IPS-11a (cell line): Measurements from ENCODE around the gene EXD1.

Experiments
- H3K4me3 ChIP-seq: one replicate; pipeline ENCODE4 v1.5.1; 2013; ENCODE audit warnings: low read depth, low read length, control low read depth

The EXD1 gene

DNA sequence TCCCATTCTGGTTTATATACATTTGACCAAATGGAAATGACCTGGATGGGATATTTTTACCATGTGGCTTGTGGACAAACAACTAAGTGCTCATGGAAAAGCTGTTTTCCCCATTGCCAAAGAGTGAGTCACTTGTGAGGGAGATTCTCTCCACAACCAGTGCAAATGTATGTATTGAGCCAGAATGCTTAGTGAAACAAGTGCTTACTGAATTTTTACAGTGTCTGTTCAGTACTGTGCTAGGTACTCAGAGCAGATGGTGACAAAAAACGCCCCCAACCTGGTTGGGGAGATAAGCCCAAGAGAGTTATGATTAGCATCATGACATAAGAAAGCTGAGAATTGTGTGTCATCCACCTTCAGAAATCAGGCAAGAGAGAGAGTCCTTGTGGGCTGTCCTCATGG lies 2.8 kb upstream of the EXD1 start:
- H3K4me3 ChIP-seq = no peak overlapping the region

DNA sequence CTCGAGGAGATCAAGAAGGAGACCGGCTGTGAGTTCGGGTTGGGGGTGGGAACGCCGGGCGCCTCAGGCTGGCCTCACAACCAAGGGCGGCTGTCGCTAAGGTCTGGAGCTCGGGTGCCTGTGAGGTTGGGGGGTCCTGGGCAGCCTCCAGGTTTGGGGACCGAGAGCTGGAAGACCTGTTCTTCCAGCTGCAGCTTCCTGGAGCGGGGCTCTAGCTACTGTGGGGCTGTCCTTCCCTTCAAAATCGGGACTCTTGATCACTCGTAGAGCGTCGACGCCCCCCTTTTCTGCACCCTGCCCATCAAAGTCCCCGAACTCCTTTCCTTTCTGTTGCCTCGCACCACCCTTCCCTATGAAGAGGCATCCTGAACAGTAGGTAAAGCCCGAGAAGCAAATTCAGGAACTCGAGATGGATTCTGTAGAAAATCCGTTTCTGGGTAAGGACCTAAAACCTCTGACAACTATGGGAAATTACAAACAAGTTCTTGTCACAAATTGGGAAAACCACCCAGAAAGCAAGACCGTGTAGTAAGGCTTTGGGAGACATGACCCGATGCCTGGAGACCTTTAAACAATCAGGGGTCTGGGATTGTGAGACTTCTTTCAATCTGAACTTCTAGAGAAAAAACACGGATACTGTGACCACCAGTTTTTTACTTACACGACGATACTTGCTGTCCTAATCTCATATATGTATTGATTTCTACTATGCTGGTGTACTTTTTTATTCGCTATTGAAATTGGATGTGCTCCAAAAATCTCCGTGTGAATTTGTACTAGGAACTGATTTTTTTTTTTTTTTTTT lies 1.1 kb upstream of the EXD1 start:
- peak overlapping the region; percentile 88 for H3K4me3 ChIP-seq

DNA sequence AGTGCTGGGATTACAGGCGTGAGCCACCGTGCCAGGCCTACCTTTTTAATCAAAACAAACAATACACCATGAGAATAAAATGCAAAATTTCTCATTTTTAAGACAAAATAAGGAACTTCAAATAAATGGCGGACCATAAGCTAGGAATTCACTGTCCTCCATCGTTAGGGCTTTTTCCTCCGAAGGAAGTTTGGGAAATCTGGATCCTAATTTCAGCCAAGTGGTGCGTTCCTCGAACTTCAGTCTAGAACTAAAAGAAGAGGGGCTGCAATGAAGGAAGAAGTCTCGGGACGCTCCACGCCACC lies 260 bp downstream of the EXD1 start:
- no peak overlapping the region for H3K4me3 ChIP-seq

DNA sequence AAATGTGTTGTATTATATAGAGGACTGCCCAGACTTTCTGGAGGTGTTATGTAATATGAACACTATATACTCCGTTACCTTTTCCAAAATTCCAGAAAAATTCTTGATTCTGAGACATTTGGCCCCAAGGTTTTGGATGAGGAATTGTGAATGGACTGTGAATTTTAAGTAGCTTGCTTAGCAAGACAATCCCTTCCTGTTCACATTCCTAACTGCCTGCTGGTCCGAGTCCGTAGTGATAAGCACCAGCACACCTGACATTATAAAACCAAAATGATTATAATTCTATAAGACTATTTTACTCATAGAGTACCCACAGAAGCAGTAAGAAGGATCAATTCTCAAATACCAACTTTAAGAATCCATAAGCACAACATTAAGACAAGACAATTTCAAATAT lies 11.2 kb downstream of the EXD1 start:
- H3K4me3 ChIP-seq = no peak overlapping the region

DNA sequence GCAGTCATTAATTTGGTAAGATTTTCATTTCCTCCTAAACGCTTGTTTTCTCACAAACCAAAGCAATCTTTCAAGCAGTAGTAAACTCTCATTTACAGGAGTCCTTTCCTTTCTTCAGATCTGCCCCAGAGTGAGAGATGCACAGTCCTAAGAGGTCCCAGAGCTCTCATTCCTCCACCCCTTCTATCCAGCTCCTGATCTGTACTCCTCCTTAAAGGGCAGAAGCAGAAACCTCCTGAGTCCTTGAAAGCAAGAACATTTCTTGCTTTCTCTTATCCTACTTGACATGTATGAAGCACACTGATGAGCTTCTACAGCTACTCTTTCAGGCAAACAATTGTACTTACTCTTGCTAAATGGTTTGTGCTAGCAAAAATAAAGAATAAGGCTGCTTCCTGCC lies 11.7 kb downstream of the EXD1 start:
- no peak overlapping the region for H3K4me3 ChIP-seq

DNA sequence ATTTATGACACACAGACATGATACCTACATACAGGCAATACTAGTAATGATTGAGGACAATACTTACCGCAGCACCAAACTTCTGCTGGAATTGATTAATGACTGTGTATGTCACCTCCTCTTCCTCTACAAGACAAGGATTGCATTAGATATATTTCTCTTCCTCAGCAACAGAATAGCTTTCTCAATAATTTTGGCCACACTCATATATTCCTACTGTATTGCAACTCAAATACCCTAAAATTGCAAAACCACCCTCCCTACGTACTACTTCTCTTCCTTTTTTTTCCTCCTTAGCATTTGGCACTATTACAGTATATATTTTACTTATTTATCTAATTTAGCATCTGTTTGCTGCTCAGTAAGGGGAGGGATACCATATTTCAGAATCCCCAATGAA lies 14.8 kb downstream of the EXD1 start:
- H3K4me3 ChIP-seq = no peak overlapping the region

DNA sequence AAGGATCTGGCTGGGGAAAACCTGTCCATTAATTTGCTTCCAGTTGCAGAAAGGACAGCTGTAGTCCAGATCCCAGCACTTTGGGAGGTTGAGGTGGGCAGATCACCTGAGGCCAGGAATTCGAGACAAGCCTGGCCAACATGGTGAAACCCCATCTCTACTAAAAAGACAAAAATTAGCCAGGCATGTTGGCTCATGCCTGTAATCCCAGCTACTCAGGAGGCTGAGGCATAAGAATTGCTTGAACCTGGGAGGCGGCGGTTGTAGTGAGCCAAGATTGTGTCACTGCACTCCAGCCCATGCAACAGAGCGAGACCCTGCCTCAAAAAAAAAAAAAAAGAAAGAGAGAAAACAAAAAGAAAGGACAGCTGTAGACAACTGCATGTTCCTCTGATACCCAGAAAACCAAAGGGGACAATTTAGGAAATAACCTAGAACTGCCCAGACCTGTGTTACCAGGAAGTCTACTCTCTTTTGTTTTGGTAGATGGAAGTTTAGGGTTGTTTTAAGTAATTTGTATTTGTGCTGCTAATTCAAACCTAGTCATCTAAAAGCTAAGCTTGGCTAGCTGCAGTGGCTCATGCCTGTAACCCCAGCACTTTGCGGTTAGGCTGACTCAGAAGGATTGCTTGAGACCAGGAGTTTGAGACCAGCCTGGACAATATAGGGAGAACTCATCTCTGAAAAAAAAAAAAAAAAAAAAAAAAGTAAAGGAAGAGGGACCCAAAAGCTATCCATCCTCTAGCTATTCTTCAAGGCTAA lies 22.7 kb downstream of the EXD1 start:
- no peak overlapping the region for H3K4me3 ChIP-seq

DNA sequence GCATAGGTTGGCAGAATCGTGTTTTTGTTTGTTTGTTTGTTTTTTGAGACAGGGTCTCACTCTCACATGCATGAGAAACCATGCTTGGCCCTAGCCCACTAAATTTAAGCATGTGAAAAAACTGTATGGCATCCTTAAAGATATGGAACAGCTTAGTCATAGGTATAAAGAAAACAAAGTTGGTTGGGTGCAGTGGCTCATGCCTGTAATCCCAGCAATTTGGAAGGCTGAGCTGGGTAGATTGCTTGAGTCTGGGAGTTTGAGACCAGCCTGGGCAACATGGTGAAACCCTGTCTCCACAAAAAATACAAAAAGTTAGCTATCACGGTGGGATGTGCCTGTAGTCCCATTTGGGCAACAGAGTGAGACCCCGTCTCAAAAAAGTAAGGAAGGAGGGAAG lies 25.2 kb downstream of the EXD1 start:
- no peak overlapping the region for H3K4me3 ChIP-seq

DNA sequence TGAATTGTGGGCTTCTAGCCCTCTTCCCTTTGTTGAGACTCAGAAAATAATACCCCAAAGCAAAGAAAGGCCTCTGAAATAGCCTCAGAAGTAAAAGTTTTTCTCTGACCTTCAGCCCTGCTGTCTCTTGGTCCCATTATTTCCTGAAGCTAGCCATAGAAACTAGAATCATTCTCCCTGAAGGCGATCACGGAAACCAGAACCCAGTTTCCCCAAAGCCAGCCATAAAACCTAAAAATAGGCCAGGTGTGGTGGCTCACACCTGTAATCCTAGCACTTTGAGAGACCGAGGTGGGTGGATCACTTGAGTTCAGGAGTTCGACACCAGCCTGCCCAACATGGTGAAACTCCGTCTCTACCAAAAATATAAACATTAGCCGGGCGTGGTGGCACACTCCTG lies 27.2 kb downstream of the EXD1 start:
- H3K4me3 ChIP-seq = no peak overlapping the region

DNA sequence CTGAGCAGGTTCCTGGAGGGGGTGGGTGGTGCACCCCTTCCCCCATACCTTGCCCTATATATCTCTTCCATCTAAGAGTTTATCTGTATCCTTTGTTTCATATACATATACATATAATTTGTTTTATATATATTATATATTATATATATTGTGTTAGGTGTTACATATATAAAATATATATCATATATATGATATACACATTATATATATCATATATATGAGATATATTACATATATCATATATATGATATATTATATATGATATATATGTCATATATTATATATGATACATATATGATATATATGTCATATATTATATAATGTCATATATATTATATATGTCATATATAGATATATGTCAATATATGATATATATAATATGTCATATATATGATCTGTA lies 31.1 kb downstream of the EXD1 start:
- H3K4me3 ChIP-seq = no peak overlapping the region

DNA sequence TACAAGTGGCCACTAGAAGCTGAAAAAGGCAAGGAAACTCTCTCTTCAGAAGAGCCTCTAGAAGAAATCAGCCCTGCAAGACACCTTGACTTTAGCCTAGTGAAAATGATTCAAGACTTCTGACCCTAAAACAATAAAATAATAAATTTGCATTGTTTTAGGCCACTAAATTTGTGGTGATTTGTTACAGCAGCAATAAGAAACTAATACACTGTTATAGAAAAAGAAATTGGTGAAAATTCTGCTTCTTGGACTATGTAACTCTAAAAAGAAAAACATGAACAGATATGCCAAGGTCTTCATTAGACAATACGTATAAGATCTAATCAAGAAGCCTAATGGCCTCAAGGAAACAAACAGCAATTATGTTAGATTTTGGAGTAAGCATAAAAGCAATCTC lies 36.1 kb downstream of the EXD1 start:
- no peak overlapping the region for H3K4me3 ChIP-seq

DNA sequence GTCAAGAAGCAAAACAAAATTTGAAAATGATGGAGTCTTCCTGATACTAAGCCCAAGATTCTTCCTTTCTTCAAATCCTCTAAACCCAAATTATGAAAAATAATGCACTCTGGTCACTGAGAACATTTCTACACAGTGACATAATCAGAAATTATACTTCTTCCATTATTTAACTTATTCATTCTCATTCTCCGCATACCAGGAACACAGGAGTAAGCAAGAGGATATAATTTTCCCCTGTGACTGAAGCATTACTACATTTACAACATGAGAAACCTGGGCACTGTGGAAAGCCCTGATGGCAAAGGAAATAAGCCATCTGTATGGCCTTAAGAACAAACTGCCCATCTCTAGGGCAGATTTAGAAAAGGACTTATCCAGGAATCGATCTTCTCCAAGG lies 47.0 kb downstream of the EXD1 start:
- H3K4me3 ChIP-seq = no peak overlapping the region

DNA sequence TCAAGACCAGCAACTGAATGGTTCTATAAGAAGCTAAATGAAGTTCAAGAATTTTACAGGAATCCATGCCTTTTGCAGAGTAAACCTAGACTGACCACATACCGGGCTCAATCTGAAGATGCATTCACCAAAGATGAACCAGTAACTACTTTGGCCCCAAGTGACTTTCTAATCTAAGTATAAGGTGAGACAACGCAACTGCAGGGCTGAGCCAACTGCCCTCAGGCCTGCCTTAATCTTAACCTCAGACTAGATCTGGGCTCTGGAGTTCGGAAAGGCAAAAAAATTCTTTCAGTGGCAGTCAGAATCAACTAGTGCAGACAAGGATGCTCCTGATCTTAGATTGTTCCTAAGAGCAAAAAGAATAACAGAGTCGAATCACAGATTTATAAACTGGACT lies 48.3 kb downstream of the EXD1 start:
- no peak overlapping the region for H3K4me3 ChIP-seq

DNA sequence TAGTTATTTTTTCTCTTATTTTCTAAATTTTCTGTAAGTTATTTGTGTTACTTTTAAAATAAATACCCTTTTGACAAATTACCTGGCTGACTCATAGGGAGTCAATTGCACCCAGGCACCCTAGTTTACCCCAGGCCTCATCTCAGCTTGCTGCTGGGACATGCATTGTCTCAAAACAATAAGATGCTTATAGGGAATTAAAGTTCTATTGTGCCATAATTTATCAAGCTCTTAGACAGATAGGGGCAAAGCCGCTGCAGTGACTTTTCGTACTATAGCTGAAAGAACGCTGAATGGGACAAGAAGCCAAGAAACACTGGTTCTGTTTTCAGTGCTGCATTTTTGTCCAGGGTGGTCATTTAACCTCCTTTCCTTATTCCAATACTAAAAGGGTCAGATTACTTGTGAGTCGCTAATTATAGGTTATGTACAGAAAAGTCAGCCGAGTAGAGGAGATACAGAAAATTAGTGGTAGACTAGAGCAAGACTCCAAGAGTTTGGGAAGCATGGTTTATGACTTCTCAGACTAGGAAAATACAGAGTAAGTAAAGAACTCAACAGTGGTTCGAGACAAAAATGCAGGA lies 50.3 kb downstream of the EXD1 start:
- no peak overlapping the region for H3K4me3 ChIP-seq

DNA sequence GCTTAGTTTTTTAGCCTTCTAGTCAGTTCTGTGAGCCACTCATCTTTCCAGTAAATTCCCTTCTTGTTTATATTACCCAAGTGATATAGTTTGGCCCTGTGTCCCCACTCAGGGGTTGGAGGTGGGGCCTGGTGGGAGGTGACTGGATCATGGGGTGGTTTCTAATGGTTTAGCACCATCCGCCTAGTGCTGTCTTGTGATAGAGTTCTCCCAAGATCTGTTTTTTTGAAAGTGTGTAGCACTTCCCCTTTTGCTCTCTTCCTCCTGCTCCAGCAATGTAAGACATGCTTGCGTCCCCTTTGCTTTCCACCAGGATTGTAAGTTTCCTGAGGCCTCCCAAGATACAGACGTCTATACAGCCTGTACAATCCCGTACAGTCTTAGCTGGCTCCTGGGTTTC lies 60.8 kb downstream of the EXD1 start:
- no peak overlapping the region for H3K4me3 ChIP-seq

DNA sequence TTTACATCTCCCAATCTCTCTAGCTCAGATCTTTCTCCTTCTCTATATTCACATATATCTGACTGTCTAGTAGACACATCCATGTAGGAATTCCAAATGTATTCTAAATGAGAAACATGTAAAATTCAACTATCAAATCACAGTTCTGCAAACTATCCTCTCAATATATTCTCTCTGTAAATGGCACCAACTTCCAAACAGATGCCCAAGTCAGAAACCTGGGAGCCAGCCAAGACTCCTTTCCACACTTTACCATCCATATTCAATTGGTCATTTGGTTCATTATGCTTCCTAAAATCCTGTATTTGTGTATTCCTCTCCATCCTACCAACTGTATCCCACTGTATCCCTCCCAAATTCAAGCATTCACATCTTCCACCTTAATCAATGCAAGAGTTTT lies 61.5 kb downstream of the EXD1 start:
- H3K4me3 ChIP-seq = no peak overlapping the region

DNA sequence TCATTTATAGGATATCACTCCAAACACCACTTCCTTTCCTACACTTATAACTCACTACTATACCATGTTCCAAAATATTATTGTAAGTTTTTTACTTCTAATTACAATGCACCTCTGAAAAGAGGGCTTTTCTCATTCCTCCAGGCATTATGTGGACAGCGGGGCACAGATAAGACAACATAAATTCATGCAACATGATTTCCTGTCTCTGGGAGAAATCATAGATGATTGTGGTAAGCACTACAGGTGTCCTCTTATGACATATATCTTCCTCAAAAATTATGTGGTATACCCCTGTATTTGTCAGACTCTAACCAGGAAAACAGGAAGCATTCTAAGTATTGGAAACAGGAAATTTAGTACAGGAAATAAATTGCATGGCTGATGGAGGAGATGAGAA lies 68.8 kb downstream of the EXD1 start:
- no peak overlapping the region for H3K4me3 ChIP-seq

DNA sequence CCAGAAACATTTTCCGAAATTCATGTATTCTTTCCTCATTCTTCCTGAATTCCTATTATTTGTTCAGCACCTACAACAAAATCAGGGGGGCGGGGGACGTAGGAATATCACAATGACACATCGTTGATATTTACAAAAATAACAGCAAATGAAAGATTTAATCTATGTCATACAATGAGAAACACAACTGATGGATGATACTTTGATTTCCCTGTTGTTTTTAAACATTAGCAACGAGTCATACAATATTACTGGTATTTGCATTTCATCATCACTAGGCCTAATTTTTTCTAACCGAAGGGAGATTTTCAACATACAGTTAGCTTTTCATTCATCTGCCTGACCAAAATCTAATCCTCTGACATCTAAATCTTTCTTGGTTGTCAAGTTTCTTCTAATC lies 69.2 kb downstream of the EXD1 start:
- H3K4me3 ChIP-seq = no peak overlapping the region

DNA sequence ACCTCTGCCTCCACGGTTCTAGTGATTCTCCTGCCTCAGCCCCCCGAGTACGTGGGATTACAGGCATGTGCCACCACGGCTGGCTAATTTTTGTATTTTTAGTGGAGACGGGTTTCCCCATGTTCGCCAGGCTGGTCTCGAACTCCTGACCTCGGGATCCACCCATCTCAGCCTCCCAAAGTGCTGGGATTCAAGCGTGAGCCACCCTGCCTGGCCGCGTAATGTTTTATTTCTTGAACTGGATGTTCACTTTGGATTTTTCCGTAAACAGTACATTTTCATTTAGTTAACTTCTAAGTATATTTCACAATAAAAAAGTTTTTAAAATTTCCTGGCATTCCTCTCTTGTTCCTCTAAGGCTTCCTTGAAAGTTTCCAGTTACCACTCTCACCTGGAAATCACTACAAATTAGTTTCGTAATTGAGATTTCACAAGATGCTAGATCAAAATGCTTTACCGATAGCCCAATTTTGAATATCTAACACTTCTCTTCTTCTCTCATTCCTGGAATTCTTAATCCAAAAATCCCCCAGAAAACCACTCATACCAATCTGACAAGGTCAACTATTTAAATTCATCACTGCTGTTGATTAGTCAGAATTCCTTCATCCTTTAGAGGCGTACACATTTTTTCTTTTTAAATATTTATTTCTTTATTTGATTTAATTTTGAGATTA lies 69.8 kb downstream of the EXD1 start:
- H3K4me3 ChIP-seq = no peak overlapping the region

DNA sequence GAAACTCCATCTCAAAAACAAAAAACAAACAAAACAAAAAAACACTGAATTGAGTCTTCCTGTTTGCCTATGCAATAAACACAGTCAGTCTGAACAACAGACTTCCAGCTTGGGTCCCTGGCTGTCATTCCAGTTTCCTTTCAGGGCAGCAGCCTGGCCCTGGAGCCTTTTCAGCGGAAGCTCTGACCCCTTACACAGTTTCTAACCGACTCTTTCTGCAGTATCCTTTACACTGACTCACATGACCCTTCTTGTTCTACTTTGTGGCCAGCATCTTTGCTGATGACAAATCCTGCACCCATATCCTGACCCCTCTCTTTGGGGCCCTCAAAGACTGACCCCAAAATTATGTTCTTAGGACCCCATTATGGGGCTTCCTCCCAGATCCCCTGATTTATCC lies 76.1 kb downstream of the EXD1 start:
- H3K4me3 ChIP-seq = no peak overlapping the region

DNA sequence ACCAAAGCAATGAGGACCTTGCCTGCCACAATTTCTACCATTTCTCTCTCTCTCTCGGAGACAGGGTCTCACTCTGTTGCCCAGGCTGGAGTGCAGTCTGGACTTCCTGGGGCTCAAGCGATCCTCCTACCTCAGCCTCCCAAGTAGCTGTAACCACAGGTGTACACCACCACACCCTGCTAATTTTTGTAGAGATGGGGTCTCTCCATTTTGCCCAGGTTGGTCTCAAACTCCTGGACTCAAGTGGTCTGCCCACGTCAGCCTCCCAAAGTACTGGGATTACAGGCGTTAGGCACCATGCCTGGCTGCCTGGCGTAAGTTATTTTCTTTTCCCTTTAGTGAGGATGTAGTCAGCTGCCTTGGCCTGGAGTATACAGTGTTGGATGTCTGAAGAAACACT lies 76.8 kb downstream of the EXD1 start:
- no peak overlapping the region for H3K4me3 ChIP-seq

DNA sequence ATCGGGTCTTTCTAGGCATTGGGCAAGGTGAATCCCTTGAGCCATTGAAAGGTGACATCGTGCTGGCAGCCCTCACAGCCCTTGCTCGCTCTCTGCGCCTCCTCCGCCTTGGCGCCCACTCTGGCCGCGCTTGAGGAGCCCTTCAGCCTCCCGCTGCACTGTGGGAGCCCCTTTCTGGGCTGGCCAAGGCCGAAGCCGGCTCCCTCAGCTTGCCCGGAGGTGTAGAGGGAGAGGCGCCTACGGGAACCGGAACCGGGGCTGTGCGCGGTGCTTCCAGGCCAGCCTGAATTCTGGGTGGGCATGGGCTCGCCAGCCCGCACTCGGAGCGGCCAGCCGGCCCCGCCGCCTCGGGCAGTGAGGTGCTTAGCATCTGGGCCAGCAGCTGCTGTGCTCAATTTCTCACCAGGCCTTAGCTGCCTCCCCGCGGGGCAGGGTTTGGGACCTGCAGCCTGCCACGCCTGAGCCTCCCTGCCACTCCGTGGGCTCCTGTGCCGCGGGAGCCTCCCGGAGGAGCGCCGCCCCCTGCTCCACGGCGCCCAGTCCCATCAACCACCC lies 79.0 kb downstream of the EXD1 start:
- no peak overlapping the region for H3K4me3 ChIP-seq
